MM.1S (cell line): ENCODE measurements around the gene ACTR2.

ENCODE experiments used
- EZH2 ChIP-seq: fragments of 300-600 bp; sonication (generic); optimal IDR thresholded peaks from 2 replicates; pipeline ENCODE3; 2017; ENCODE audit warnings: low read depth, mild to moderate bottlenecking, antibody characterized with exemption, low read length, mixed read lengths
- EZH2phosphoT487 ChIP-seq: fragments of 300-600 bp; sonication (generic); IDR thresholded peaks from 2 replicates; pipeline ENCODE4 v1.6.1; 2018; ENCODE audit warnings: antibody characterized with exemption, low read length
- TF ChIP-seq, protein P1 (sequence below): fragments of 300-600 bp; sonication (generic); IDR thresholded peaks from 2 replicates; pipeline ENCODE4 v1.5.1; 2016; ENCODE audit warnings: antibody characterized with exemption, low read length, mixed read lengths

DNA sequence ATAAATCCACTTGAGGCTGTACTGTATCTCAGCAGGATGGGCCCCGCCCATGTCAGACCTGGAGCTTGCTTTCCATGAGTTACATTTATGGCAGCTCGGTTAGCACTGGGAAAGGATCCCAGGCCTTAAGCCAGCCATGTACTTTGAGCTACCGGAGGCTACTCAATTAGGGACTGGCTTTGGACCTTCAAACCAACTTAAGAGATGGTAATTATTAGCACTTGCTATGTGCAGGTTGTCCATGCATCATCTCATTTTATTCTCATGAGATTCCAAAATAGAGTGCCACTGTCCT lies 64.4 kb downstream of the ACTR2 start:
- TF ChIP-seq, protein P1, sequence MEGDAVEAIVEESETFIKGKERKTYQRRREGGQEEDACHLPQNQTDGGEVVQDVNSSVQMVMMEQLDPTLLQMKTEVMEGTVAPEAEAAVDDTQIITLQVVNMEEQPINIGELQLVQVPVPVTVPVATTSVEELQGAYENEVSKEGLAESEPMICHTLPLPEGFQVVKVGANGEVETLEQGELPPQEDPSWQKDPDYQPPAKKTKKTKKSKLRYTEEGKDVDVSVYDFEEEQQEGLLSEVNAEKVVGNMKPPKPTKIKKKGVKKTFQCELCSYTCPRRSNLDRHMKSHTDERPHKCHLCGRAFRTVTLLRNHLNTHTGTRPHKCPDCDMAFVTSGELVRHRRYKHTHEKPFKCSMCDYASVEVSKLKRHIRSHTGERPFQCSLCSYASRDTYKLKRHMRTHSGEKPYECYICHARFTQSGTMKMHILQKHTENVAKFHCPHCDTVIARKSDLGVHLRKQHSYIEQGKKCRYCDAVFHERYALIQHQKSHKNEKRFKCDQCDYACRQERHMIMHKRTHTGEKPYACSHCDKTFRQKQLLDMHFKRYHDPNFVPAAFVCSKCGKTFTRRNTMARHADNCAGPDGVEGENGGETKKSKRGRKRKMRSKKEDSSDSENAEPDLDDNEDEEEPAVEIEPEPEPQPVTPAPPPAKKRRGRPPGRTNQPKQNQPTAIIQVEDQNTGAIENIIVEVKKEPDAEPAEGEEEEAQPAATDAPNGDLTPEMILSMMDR, result no peak
- no peak for TF ChIP-seq EZH2
- TF ChIP-seq EZH2phosphoT487, result no peak
